Effector memory CD4-positive, alpha-beta T cell (primary cell): ENCODE data around the gene TIFAB.
A peak's percentile ranks its signal among the peaks of the same experiment; 100 is the strongest.

Experiments
- DNase-seq, 3 donors: peaks; one replicate each; pipeline ENCODE4 v3.0.0-alpha.2; 2020
- H3K27ac ChIP-seq: 2 replicates; pipeline ENCODE4 v1.7.0; 2013; ENCODE audit warnings: mild to moderate bottlenecking, low read length, moderate library complexity; ENCODE audit not compliant: insufficient read depth, poor library complexity, severe bottlenecking
- H3K27me3 ChIP-seq: replicated peaks from 2 replicates; pipeline ENCODE4 v1.7.0; 2013; ENCODE audit warnings: mild to moderate bottlenecking, low read length; ENCODE audit not compliant: insufficient read depth, control insufficient read depth, poor library complexity, severe bottlenecking
- H3K36me3 ChIP-seq: 2 replicates; pipeline ENCODE4 v1.7.0; 2013; ENCODE audit warnings: mild to moderate bottlenecking, low read length, moderate library complexity; ENCODE audit not compliant: control insufficient read depth, insufficient read depth
- H3K4me1 ChIP-seq: 2 replicates; pipeline ENCODE4 v1.7.0; 2013; ENCODE audit warnings: low read length, mild to moderate bottlenecking; ENCODE audit not compliant: control insufficient read depth, insufficient read depth, poor library complexity, severe bottlenecking
- H3K4me3 ChIP-seq: 2 replicates; pipeline ENCODE4 v1.7.0; 2013; ENCODE audit warnings: low read length, low read depth, mild to moderate bottlenecking; ENCODE audit not compliant: insufficient read depth, poor library complexity, severe bottlenecking
- H3K9me3 ChIP-seq: 2 replicates; pipeline ENCODE4 v1.7.0; 2013; ENCODE audit warnings: mild to moderate bottlenecking, low read length, moderate library complexity; ENCODE audit not compliant: control insufficient read depth

The TIFAB gene

GRCh38 chr5:135468541-135468940 lies 16.4 kb upstream of the TIFAB start:
- Histone ChIP-seq H3K27ac (no peak overlapping the region), H3K4me3 (no peak overlapping the region), H3K9me3 (no peaks in the 10 kb centered on the region), H3K4me1 (peaks cover 5% of the 10 kb centered on the region), H3K36me3 (no peaks in the 10 kb centered on the region), H3K27me3 (peaks cover 7% of the 10 kb centered on the region)
- no peak for DNase-seq

- DNase-seq = no peak
- no peaks in the 10 kb centered on the region for H3K36me3 ChIP-seq
- peaks cover 5% of the 10 kb centered on the region for H3K4me1 ChIP-seq
- H3K9me3 ChIP-seq = no peaks in the 10 kb centered on the region
- H3K27me3 ChIP-seq = peaks cover 7% of the 10 kb centered on the region
- H3K4me3 ChIP-seq = no peak overlapping the region
- H3K27ac ChIP-seq = no peak overlapping the region
Observed at GRCh38 chr5:135467871-135468485, 15.8 kb upstream of the TIFAB start.

GRCh38 chr5:135467051-135467625 lies 15.0 kb upstream of the TIFAB start:
- Histone ChIP-seq H3K36me3 (no peaks in the 10 kb centered on the region), H3K27ac (no peak overlapping the region), H3K9me3 (no peaks in the 10 kb centered on the region), H3K4me3 (no peak overlapping the region), H3K27me3 (peaks cover 7% of the 10 kb centered on the region), H3K4me1 (peaks cover 5% of the 10 kb centered on the region)
- no peak for DNase-seq

GRCh38 chr5:135466178-135467050 lies 14.3 kb upstream of the TIFAB start:
- peaks cover 5% of the 10 kb centered on the region for H3K4me1 ChIP-seq
- H3K4me3 ChIP-seq = no peak overlapping the region
- DNase-seq = peak in 2 of 3 donors; percentile 4 to 16
- H3K27ac ChIP-seq = no peak overlapping the region
- H3K27me3 ChIP-seq = peaks cover 7% of the 10 kb centered on the region
- no peaks in the 10 kb centered on the region for H3K36me3 ChIP-seq
- no peaks in the 10 kb centered on the region for H3K9me3 ChIP-seq

- Histone ChIP-seq H3K4me3 (no peak overlapping the region), H3K4me1 (peaks cover 5% of the 10 kb centered on the region), H3K9me3 (no peaks in the 10 kb centered on the region), H3K36me3 (no peaks in the 10 kb centered on the region), H3K27ac (no peak overlapping the region), H3K27me3 (peaks cover 7% of the 10 kb centered on the region)
- DNase-seq = no peak
Observed at GRCh38 chr5:135465391-135466122, 13.4 kb upstream of the TIFAB start.

- Histone ChIP-seq H3K36me3 (no peaks in the 10 kb centered on the region), H3K4me1 (peaks cover 5% of the 10 kb centered on the region), H3K27me3 (peaks cover 7% of the 10 kb centered on the region), H3K27ac (no peak overlapping the region), H3K4me3 (no peak overlapping the region), H3K9me3 (no peaks in the 10 kb centered on the region)
- DNase-seq = peak in 2 of 3 donors; percentile 2 to 14
Observed at GRCh38 chr5:135462304-135462703, 10.2 kb upstream of the TIFAB start.

GRCh38 chr5:135461481-135462151 lies 9.5 kb upstream of the TIFAB start:
- Histone ChIP-seq H3K4me3 (no peak overlapping the region), H3K4me1 (peaks cover 5% of the 10 kb centered on the region), H3K27ac (no peak overlapping the region), H3K27me3 (peaks cover 6% of the 10 kb centered on the region), H3K36me3 (no peaks in the 10 kb centered on the region), H3K9me3 (no peaks in the 10 kb centered on the region)
- DNase-seq = no peak

- no peaks in the 10 kb centered on the region for H3K9me3 ChIP-seq
- no peak for DNase-seq
- H3K4me3 ChIP-seq = no peak overlapping the region
- peaks cover 5% of the 10 kb centered on the region for H3K27me3 ChIP-seq
- H3K36me3 ChIP-seq = no peaks in the 10 kb centered on the region
- H3K27ac ChIP-seq = no peak overlapping the region
- no peaks in the 10 kb centered on the region for H3K4me1 ChIP-seq
Observed at GRCh38 chr5:135460246-135461033, 8.3 kb upstream of the TIFAB start.

GRCh38 chr5:135458921-135459331 lies 6.8 kb upstream of the TIFAB start:
- H3K27ac ChIP-seq = no peak overlapping the region
- no peaks in the 10 kb centered on the region for H3K36me3 ChIP-seq
- H3K4me1 ChIP-seq = no peaks in the 10 kb centered on the region
- H3K9me3 ChIP-seq = no peaks in the 10 kb centered on the region
- peaks cover 5% of the 10 kb centered on the region for H3K27me3 ChIP-seq
- no peak overlapping the region for H3K4me3 ChIP-seq
- DNase-seq = no peak
